ENCODE measurements around the gene CAMK2B.

DNA sequence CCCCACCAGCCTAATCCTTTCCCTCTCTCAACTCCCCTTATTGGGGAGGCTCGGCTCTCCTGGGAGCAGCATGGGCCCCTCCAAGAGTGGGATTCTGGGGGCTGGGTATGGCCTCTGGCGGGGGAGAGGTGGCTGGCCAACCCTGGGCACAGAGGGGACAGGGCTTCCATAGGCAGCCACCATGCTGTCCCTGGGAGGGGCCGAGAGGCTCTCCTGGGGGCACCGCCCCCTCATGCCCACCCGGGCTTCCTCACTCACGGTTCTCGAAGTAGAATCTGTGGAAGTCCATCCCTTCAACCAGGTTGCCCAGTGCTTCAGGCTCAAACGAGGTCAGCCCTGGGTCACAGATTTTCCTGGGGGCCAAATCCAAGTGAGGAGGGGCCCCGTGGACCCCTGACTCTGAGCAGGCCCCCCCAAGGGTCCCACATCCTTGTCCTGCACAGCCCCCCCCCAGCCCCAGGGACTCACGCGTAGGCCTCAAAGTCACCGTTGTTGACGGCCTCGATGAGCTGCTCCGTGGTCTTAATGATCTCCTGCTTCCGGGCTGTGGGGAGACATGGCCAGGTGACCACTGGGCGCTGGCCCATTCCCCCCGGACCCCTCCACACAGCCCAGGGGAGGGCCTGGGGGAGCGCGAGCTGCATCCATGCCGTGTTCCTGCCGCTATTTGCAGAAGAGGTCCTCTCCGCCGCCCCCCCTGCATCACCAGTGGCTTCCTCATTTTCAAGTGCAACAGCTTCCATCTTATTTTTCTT, 104.9 kb downstream of the CAMK2B start:
- TF ChIP-seq, protein P1, sequence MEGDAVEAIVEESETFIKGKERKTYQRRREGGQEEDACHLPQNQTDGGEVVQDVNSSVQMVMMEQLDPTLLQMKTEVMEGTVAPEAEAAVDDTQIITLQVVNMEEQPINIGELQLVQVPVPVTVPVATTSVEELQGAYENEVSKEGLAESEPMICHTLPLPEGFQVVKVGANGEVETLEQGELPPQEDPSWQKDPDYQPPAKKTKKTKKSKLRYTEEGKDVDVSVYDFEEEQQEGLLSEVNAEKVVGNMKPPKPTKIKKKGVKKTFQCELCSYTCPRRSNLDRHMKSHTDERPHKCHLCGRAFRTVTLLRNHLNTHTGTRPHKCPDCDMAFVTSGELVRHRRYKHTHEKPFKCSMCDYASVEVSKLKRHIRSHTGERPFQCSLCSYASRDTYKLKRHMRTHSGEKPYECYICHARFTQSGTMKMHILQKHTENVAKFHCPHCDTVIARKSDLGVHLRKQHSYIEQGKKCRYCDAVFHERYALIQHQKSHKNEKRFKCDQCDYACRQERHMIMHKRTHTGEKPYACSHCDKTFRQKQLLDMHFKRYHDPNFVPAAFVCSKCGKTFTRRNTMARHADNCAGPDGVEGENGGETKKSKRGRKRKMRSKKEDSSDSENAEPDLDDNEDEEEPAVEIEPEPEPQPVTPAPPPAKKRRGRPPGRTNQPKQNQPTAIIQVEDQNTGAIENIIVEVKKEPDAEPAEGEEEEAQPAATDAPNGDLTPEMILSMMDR (IDR thresholded peaks at IDR 0.05; ENCODE audit: insufficient read depth, low read length, poor library complexity, severe bottlenecking) = no peak
- no peak for TF ChIP-seq EZH2phosphoT487 (conservative IDR thresholded peaks at IDR 0.05; ENCODE audit: low read length)
